Sigmoid colon (tissue), 7 donors: ENCODE results near the gene FATE1. TPM values are rescaled to one million over a fixed set of nuclear protein-coding genes. Genes with fewer than 3 reads are reported as not detected.

Source experiments
- DNase-seq: peaks from one replicate; pipeline ENCODE4 v3.0.0-alpha.2; 2019
- H3K27ac ChIP-seq, 4 donors: fragments of 200-600 bp; sonication (generic); one replicate each; pipeline ENCODE4 v1.5.1; 2016 to 2019; ENCODE audit warnings: mild to moderate bottlenecking in 1 of 4
- H3K27me3 ChIP-seq, 3 donors: fragments of 200-600 bp; sonication (generic); one replicate each; pipeline ENCODE4 v1.5.1; 2019; ENCODE audit warnings: mild to moderate bottlenecking in 1 of 3
- H3K36me3 ChIP-seq, 4 donors: fragments of 200-600 bp; sonication (generic); one replicate each; pipeline ENCODE4 v1.5.1; 2016 to 2019
- H3K4me1 ChIP-seq, 4 donors: fragments of 200-600 bp; sonication (generic); one replicate each; pipeline ENCODE4 v1.5.1; 2017 to 2019
- H3K4me3 ChIP-seq, 4 donors: fragments of 200-600 bp; sonication (generic); one replicate each; pipeline ENCODE4 v1.5.1; 2017 to 2019; ENCODE audit warnings: mild to moderate bottlenecking in 2 of 4, moderate library complexity in 1 of 4
- H3K9me3 ChIP-seq, 4 donors: fragments of 200-600 bp in 3 of 4; sonication (generic) in 3 of 4; one replicate each; pipeline versions ENCODE4 v1.5.1 to v1.6.1; 2013 to 2019
- CTCF ChIP-seq, 4 experiments: fragments of 450-650 bp in 3 of 4; fragments of 200-600 bp in 1 of 4; IDR thresholded peaks; one replicate each; pipeline ENCODE4 v1.5.1; 2016 to 2019; ENCODE audit warnings: antibody characterized with exemption in 4 of 4, mild to moderate bottlenecking in 3 of 4, moderate library complexity in 2 of 4
- EP300 ChIP-seq, 4 donors: sonication (generic); formaldehyde crosslinking; IDR thresholded peaks; one replicate each; pipeline ENCODE4 v1.6.1; 2017; ENCODE audit warnings: antibody characterized with exemption in 4 of 4
- POLR2A ChIP-seq, 2 donors: fragments of 450-650 bp; IDR thresholded peaks; one replicate each; pipeline ENCODE4 v1.6.1; 2016; ENCODE audit warnings: antibody characterized with exemption in 2 of 2, mild to moderate bottlenecking in 2 of 2, moderate library complexity in 2 of 2
- POLR2AphosphoS5 ChIP-seq, 4 donors: sonication (generic); formaldehyde crosslinking; IDR thresholded peaks; one replicate each; pipeline ENCODE4 v1.6.1; 2017; ENCODE audit warnings: antibody characterized with exemption in 4 of 4
- WGBS, 2 donors: extraction: QIAGEN DNeasy Blood & Tissue Kit; methylation state at CpG; one replicate each; pipeline ENCODE4 v1.1.7; 2013; 5-methylcytosine and 5-hydroxymethylcytosine counted together
- intact Hi-C: fragments of 100-400 bp; cut with DNase I; formaldehyde crosslinking; loops from one replicate; pipeline ENCODE4 v1.15.1; 2023
- polyA plus RNA-seq, 3 donors: library from polyadenylated mRNA; stranded (reverse); fragments of 200-250 nt; gene quantifications; one replicate each; pipeline ENCODE4 v1.2.3, GENCODE V29; 2013
- total RNA-seq, 4 donors: library from RNA; depleted of rRNA; stranded (reverse); fragments of >200 nt; gene quantifications; one replicate each; pipeline ENCODE4 v1.1.0, GENCODE V29; 2016
- donor health status: healthy with polysubstance abuse.
- donor health status: Bipolar disorder and iron deficiency.
- donor health status: healthy.

Gene FATE1
- total and polyA plus RNA-seq, 7 donors, result 0.06 TPM; not detected in 6

- H3K36me3 ChIP-seq, result no peaks in the 10 kb centered on the region
- H3K27ac ChIP-seq, result no peak overlapping the region
- H3K4me1 ChIP-seq, result no peaks in the 10 kb centered on the region
- no peaks in the 10 kb centered on the region for H3K9me3 ChIP-seq
- H3K27me3 ChIP-seq, result no peaks in the 10 kb centered on the region
- 77 to 90% methylated on average over 9 of the region's 9 CpGs for WGBS, 2 donors
- H3K4me3 ChIP-seq, result no peak overlapping the region
- no peak for TF ChIP-seq CTCF (IDR thresholded peaks at IDR 0.05)
- TF ChIP-seq POLR2A (IDR thresholded peaks at IDR 0.05), result no peak
- no peak for TF ChIP-seq EP300 (IDR thresholded peaks at IDR 0.05)
- TF ChIP-seq POLR2AphosphoS5 (IDR thresholded peaks at IDR 0.05), result no peak
- intact Hi-C loops, result no loop called here
- DNase-seq, result no peak
Measured at GRCh38 chrX:151702026-151702714, 13.7 kb upstream of the FATE1 start.

GRCh38 chrX:151702741-151703340 is 13.0 kb upstream of the FATE1 start:
- H3K27me3 ChIP-seq, result no peaks in the 10 kb centered on the region
- H3K27ac ChIP-seq, result no peak overlapping the region
- intact Hi-C loops, result no loop called here
- H3K4me1 ChIP-seq, result no peaks in the 10 kb centered on the region
- no peaks in the 10 kb centered on the region for H3K9me3 ChIP-seq
- no peak for TF ChIP-seq POLR2A (IDR thresholded peaks at IDR 0.05)
- DNase-seq, result no peak
- WGBS, 2 donors, result 79 to 81% methylated on average over 7 of the region's 7 CpGs
- H3K36me3 ChIP-seq, result no peaks in the 10 kb centered on the region
- H3K4me3 ChIP-seq, result no peak overlapping the region

GRCh38 chrX:151703487-151703886 is 12.3 kb upstream of the FATE1 start:
- H3K9me3 ChIP-seq, result no peaks in the 10 kb centered on the region
- H3K4me3 ChIP-seq, result no peak overlapping the region
- H3K27ac ChIP-seq, result no peak overlapping the region
- no peaks in the 10 kb centered on the region for H3K36me3 ChIP-seq
- TF ChIP-seq POLR2AphosphoS5 (IDR thresholded peaks at IDR 0.05) (no peak), CTCF (IDR thresholded peaks at IDR 0.05) (no peak), EP300 (IDR thresholded peaks at IDR 0.05) (no peak), POLR2A (IDR thresholded peaks at IDR 0.05) (no peak)
- H3K4me1 ChIP-seq, result no peaks in the 10 kb centered on the region
- H3K27me3 ChIP-seq, result no peaks in the 10 kb centered on the region
- WGBS, 2 donors, result 25 to 43% methylated on average over 7 of the region's 7 CpGs
- no peak for DNase-seq
- intact Hi-C loops, result no loop called here

GRCh38 chrX:151704041-151704663 is 11.7 kb upstream of the FATE1 start:
- Histone ChIP-seq H3K4me1 (no peaks in the 10 kb centered on the region), H3K9me3 (no peaks in the 10 kb centered on the region), H3K4me3 (no peak overlapping the region), H3K27ac (no peak overlapping the region), H3K27me3 (no peaks in the 10 kb centered on the region), H3K36me3 (no peaks in the 10 kb centered on the region)
- no peak for DNase-seq
- TF ChIP-seq POLR2AphosphoS5 (IDR thresholded peaks at IDR 0.05) (no peak), CTCF (IDR thresholded peaks at IDR 0.05) (no peak), POLR2A (IDR thresholded peaks at IDR 0.05) (no peak), EP300 (IDR thresholded peaks at IDR 0.05) (no peak)
- intact Hi-C loops, result no loop called here
- WGBS, 2 donors, result 71 to 76% methylated on average over 13 of the region's 13 CpGs

- Histone ChIP-seq H3K27ac (no peak overlapping the region), H3K9me3 (no peaks in the 10 kb centered on the region), H3K4me1 (no peaks in the 10 kb centered on the region), H3K36me3 (no peaks in the 10 kb centered on the region), H3K4me3 (no peak overlapping the region), H3K27me3 (no peaks in the 10 kb centered on the region)
- WGBS, 2 donors, result 84 to 97% methylated on average over 7 of the region's 7 CpGs
- no peak for DNase-seq
- TF ChIP-seq POLR2A (IDR thresholded peaks at IDR 0.05) (no peak), POLR2AphosphoS5 (IDR thresholded peaks at IDR 0.05) (no peak), EP300 (IDR thresholded peaks at IDR 0.05) (no peak), CTCF (IDR thresholded peaks at IDR 0.05) (no peak)
- intact Hi-C loops, result no loop called here
Measured at GRCh38 chrX:151708821-151709220, 7.0 kb upstream of the FATE1 start.
